DND-41 (cell line): Measurements from ENCODE around the gene WHRN.

Experiments used
- ATAC-seq: fragments of 200-7000 bp; cut with Tn5 transposase; 3 replicates; pipeline ENCODE4 v1.9.1; 2021; ENCODE audit warnings: low read depth; ENCODE audit not compliant: insufficient read depth
- DNase-seq: peaks from one replicate; pipeline ENCODE4 v3.0.0-alpha.2; 2020
- H2AFZ ChIP-seq: 2 replicates; pipeline ENCODE4 v1.6.0; 2012; ENCODE audit warnings: low read depth, low read length
- H3K27ac ChIP-seq: 2 replicates; pipeline ENCODE4 v1.5.1; 2012; ENCODE audit warnings: low read length, inconsistent platforms
- H3K27me3 ChIP-seq: fragments of 200-600 bp; sonication (generic); 2 replicates; pipeline ENCODE4 v1.6.0; 2012; ENCODE audit warnings: low read length, mild to moderate bottlenecking, inconsistent platforms; ENCODE audit not compliant: insufficient read depth, poor library complexity
- H3K36me3 ChIP-seq: 2 replicates; pipeline ENCODE4 v1.5.1; 2012; ENCODE audit warnings: low read length, inconsistent platforms; ENCODE audit not compliant: insufficient read depth
- H3K4me1 ChIP-seq: 2 replicates; pipeline ENCODE4 v1.5.1; 2012; ENCODE audit warnings: mild to moderate bottlenecking, low read length; ENCODE audit not compliant: insufficient read depth
- H3K4me2 ChIP-seq: 2 replicates; pipeline ENCODE4 v1.6.0; 2012; ENCODE audit warnings: mild to moderate bottlenecking, moderate library complexity, low read length, inconsistent platforms; ENCODE audit not compliant: insufficient read depth
- H3K4me3 ChIP-seq, 2 experiments: fragments of 200-600 bp in 1 of 2; shearing (Covaris generic) in 1 of 2; 2 replicates each; pipeline ENCODE4 v1.5.1; 2012 to 2016; ENCODE audit warnings: inconsistent platforms in 2 of 2, low read length in 2 of 2, mild to moderate bottlenecking in 2 of 2, low read depth in 1 of 2, moderate library complexity in 1 of 2
- H3K79me2 ChIP-seq: 2 replicates; pipeline ENCODE4 v1.6.0; 2012; ENCODE audit warnings: low read length, inconsistent platforms; ENCODE audit not compliant: insufficient read depth
- H3K9ac ChIP-seq: 2 replicates; pipeline ENCODE4 v1.6.0; 2012; ENCODE audit warnings: low read depth, mild to moderate bottlenecking, inconsistent platforms, low read length, moderate library complexity
- H3K9me3 ChIP-seq: 2 replicates; pipeline ENCODE4 v1.5.1; 2012; ENCODE audit warnings: low read length, moderate library complexity, mild to moderate bottlenecking, inconsistent platforms; ENCODE audit not compliant: insufficient read depth, severe bottlenecking
- H4K20me1 ChIP-seq: 2 replicates; pipeline ENCODE4 v1.6.0; 2012; ENCODE audit warnings: low read length; ENCODE audit not compliant: insufficient read depth
- CTCF ChIP-seq: IDR thresholded peaks from 2 replicates; pipeline ENCODE4 v1.5.1; 2012; ENCODE audit warnings: borderline replicate concordance, low read length, moderate library complexity, mild to moderate bottlenecking; ENCODE audit not compliant: poor library complexity, severe bottlenecking; ENCODE audit errors: extremely low read depth
- EZH2 ChIP-seq: IDR thresholded peaks from 3 replicates; pipeline ENCODE4 v1.6.1; 2012; ENCODE audit warnings: borderline replicate concordance, low read depth, mild to moderate bottlenecking, moderate library complexity, low read length, inconsistent platforms; ENCODE audit not compliant: severe bottlenecking

The WHRN gene

GRCh38 chr9:114451707-114452031 is 53.6 kb downstream of the WHRN start:
- Histone ChIP-seq H3K27me3 (peaks cover 10% of the 10 kb centered on the region), H3K9me3 (no peaks in the 10 kb centered on the region), H3K36me3 (no peaks in the 10 kb centered on the region), H3K4me3 (no peak overlapping the region), H3K4me1 (no peaks in the 10 kb centered on the region), H3K4me2 (no peak overlapping the region), H2AFZ (no peak overlapping the region), H3K9ac (no peak overlapping the region), H3K27ac (no peak overlapping the region), H4K20me1 (no peaks in the 10 kb centered on the region), H3K79me2 (no peaks in the 10 kb centered on the region)
- TF ChIP-seq EZH2 = no peak
- TF ChIP-seq CTCF = no peak
- no peak for DNase-seq
- no peak for ATAC-seq

GRCh38 chr9:114450833-114451706 is 54.2 kb downstream of the WHRN start:
- Histone ChIP-seq H2AFZ (no peak overlapping the region), H3K4me3 (no peak overlapping the region), H3K4me1 (no peaks in the 10 kb centered on the region), H3K9ac (no peak overlapping the region), H3K4me2 (no peak overlapping the region), H3K79me2 (no peaks in the 10 kb centered on the region), H3K36me3 (no peaks in the 10 kb centered on the region), H3K9me3 (no peaks in the 10 kb centered on the region), H3K27ac (no peak overlapping the region), H4K20me1 (no peaks in the 10 kb centered on the region), H3K27me3 (peaks cover 10% of the 10 kb centered on the region)
- TF ChIP-seq CTCF (no peak), EZH2 (no peak)
- ATAC-seq = no peak
- no peak for DNase-seq

GRCh38 chr9:114450181-114450580 is 55.1 kb downstream of the WHRN start:
- Histone ChIP-seq H3K27me3 (peaks cover 10% of the 10 kb centered on the region), H3K27ac (no peak overlapping the region), H4K20me1 (no peaks in the 10 kb centered on the region), H3K9me3 (no peaks in the 10 kb centered on the region), H3K4me2 (no peak overlapping the region), H3K36me3 (no peaks in the 10 kb centered on the region), H3K4me1 (no peaks in the 10 kb centered on the region), H3K9ac (no peak overlapping the region), H2AFZ (no peak overlapping the region), H3K79me2 (no peaks in the 10 kb centered on the region), H3K4me3 (no peak overlapping the region)
- TF ChIP-seq CTCF (no peak), EZH2 (no peak)
- DNase-seq (no peak), ATAC-seq (no peak)
